OCI-LY3 (cell line): ENCODE results near the gene LDLRAD4.

Source experiments
- EZH2phosphoT487 ChIP-seq: fragments of 200-600 bp; shearing (Covaris generic); IDR thresholded peaks from 2 replicates; pipeline ENCODE4 v1.6.1; 2018; ENCODE audit warnings: antibody characterized with exemption, mixed run types, low read depth
- TF ChIP-seq, protein P1 (sequence below): fragments of 200-600, 300-600 bp; sonication (generic); IDR thresholded peaks from 2 replicates; pipeline ENCODE4 v1.5.1; 2014; ENCODE audit warnings: antibody characterized with exemption, low read length, low read depth

GRCh38 chr18:13290856-13291271, 72.3 kb downstream of the LDLRAD4 start:
- TF ChIP-seq, protein P1, sequence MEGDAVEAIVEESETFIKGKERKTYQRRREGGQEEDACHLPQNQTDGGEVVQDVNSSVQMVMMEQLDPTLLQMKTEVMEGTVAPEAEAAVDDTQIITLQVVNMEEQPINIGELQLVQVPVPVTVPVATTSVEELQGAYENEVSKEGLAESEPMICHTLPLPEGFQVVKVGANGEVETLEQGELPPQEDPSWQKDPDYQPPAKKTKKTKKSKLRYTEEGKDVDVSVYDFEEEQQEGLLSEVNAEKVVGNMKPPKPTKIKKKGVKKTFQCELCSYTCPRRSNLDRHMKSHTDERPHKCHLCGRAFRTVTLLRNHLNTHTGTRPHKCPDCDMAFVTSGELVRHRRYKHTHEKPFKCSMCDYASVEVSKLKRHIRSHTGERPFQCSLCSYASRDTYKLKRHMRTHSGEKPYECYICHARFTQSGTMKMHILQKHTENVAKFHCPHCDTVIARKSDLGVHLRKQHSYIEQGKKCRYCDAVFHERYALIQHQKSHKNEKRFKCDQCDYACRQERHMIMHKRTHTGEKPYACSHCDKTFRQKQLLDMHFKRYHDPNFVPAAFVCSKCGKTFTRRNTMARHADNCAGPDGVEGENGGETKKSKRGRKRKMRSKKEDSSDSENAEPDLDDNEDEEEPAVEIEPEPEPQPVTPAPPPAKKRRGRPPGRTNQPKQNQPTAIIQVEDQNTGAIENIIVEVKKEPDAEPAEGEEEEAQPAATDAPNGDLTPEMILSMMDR: no peak
- TF ChIP-seq EZH2phosphoT487: no peak
